ENCODE measurements around the gene SYNJ1. TPM values are rescaled to one million over a fixed set of nuclear protein-coding genes. Genes with fewer than 3 reads are reported as not detected.
"Not testable (repeated sequence)": the region's sequence is repeated elsewhere in the genome, so short reads cannot be mapped to it uniquely, and the experiment has no call there.

Gene SYNJ1
- total RNA-seq, 1 experiment from 2014 or later, result 1.8 TPM

DNA sequence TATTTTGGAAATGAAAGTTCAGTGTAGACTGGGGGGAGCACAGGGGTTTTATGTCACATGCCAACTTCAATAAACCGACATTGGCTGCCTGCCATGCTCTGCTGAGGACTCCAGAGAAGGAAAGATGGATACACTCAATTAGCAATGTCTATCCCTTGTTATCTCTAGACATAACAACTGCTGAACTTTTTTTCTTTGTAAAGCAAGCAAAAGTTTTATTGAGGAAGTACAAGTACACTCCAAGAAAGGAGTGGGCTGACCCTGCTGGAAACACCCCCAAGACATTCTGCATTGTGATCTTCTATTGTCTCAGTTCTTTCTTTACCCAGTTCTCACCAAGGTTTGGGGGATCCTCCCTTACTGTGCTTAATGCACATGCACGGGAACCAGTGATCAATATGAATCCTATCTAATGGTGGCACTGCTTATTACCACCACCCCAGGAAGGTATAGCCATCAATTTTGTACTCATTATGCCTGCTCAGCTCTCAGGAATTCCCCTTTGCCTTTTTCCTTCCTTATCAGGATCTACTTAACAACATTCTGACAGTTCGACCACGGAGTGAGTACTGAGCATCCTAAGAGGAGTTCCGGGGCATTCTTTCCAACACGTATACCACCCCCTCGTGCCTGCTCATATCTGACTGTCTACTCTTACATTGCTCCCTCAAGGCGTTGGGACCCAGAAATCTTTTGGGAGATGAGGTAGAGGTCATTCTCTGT, 28.7 kb downstream of the SYNJ1 start:
- no peak for DNase-seq (ENCODE audit: low spot score)
- in situ Hi-C loops (cut with HindIII; ENCODE audit: low sequenced_read_pairs), result no loop called here

DNA sequence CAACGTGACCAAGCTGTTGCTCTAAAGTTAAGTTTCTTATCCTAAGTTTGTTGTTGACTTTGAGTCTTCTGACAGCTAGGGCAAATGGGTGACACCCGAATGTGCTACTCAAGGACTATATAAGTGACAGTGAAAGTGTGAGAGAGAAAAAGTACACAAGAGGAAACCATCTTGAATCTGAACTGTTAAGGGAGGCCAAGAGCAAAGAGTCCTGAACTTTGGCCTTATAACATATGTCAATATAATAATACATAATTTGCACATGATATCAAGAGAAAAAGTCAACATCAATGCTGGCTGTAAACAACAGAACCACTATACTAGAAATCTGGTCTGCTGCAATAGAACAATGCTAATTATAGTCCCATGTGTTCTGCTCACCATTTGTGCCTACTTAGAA, 29.5 kb downstream of the SYNJ1 start:
- in situ Hi-C loops (cut with HindIII; ENCODE audit: low sequenced_read_pairs), result no loop called here
- DNase-seq (ENCODE audit: low spot score), result no peak

DNA sequence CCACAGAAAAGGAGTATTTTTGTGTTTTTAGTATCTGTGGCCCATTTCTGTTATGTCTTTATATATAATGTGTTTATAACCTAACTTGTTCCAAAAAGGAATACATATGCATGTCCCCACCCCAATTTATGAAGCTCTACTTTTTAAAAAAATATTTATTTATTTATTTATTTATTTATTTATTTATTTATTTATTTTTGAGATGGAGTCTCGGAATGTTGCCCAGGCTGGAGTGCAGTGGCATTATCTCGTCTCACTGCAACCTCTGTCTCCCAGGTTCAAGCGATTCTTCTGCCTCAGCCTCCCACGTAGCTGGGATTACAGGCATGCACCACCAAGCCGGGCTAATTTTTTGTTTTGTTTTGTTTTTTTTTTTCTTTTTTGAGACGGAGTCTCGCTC, 32.3 kb downstream of the SYNJ1 start:
- DNase-seq (ENCODE audit: low spot score); in situ Hi-C loops (cut with HindIII; ENCODE audit: low sequenced_read_pairs): not testable (repeated sequence)

DNA sequence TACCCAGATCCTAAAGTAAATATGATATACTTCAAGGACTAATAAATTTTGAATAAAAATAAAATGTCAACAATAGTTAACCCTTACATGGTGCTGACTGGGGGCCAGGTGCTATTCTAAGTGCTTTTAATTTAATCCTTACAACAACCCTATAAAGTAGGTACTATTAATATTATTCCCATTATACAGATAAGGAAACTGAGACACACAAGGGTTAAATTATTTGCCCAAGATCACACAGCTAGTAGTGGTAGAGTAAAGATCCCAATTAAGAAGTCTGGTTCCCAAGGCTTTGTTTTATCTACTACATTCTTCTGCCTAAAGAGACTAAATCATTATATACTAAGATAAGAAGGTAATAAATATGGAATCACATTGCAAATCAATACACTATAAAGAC, 34.2 kb downstream of the SYNJ1 start:
- no peak for DNase-seq (ENCODE audit: low spot score)
- in situ Hi-C loops (cut with HindIII; ENCODE audit: low sequenced_read_pairs), result no loop called here

DNA sequence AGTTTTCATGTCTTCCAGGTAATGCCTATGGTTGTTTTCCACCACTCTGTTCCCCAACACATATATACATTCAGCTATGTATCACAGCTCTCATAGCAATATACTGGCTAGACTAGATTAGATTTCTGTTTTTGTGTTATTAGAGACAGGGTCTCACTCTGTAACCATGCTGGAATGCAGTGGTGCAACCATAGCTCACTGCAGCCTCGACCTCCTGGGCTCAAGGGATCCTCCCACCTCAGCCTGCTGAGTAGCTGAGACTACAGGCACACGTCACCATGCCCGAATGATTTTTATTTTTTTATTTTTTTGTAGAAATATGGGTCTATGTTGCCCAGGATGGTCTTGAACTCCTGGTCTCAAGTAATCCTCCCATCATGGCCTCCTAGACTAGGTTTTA, 37.7 kb downstream of the SYNJ1 start:
- in situ Hi-C loops (cut with HindIII; ENCODE audit: low sequenced_read_pairs), result no loop called here
- no peak for DNase-seq (ENCODE audit: low spot score)

DNA sequence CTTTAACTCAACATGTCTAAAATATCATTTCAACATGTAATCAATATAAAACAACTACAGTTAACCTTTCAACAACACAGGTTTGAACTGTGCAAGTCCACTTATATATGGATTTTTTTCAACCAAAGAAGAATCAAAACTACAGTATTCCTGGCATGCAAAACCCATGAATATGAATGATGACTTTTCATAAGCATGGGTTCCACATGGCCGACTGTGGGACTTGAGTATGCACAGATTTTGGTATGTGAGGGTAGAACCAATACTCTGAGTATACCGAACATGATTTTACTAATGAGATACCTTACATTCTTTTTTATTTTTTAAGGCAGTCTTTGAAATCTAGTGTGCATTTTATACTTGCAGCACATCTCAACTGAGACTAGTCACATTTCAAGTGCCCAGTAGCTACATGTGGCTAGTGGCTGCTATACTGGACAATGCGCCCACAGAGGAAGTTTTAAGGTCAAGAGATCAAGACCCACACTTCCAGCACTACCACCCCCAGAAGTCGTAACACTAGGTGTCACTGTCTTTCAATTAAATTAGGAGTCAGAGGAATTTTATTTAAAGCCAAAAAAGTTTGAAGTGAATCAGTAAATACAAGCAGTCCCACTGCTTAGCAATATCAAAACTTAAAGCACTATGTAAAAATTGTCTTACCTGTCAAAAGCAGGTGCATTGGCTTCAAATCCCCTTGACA, 40.0 kb downstream of the SYNJ1 start:
- no peak for DNase-seq (ENCODE audit: low spot score)
- in situ Hi-C loops (cut with HindIII; ENCODE audit: low sequenced_read_pairs), result no loop called here

DNA sequence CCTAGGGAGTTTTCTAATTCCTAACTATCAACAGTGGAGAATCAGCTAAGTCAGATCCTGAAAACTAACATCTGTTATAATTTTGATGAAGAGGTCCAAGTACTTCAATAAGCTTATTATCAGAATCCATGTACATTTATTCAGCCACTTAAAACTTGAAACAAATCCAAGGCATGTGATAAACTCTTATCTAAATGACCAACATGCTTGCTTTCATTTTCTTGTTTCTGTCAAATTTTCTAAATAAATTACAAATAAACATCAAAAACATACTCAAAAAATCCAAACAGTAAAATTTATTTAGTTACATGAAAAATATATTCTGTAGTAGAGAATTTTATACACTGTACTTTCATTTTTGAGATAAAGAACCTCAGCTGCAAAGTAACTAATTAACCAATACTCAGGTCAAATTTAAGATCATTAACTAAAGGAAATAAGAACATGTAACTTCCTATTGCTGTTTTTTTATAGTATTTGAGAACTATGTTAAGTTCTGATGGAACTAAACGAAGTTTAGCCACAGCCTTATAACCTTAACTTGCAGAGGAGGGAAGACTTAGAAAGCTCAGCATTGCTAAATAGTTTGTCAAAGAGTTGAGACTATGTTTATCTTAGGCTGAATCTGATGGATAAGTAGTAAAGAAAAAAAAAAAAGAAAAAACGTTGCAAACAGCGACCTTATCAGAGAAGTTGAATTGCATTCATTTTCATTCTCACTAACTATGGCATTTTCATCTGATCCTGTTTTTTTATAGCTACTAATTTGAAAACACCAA, 44.9 kb downstream of the SYNJ1 start:
- in situ Hi-C loops (cut with HindIII; ENCODE audit: low sequenced_read_pairs), result no loop called here
- no peak for DNase-seq (ENCODE audit: low spot score)

DNA sequence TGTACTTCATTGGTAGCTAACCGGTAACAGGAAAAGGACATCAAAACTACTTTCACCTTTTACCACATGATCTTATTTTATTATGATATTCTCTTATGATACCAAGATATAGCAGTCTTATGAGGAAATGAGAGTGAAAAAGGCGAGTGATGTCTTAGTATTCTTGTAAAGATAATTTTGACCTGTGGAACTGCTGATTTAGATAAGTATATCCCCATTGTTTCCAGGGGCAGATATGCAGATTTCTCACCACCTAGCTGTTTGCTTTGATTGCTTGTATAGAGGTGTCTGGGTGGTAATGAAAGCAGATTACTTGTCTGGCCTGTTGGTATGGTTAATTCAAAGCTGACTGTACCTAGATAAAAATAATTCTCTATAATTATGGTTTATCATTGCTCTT, 53.1 kb downstream of the SYNJ1 start:
- DNase-seq (ENCODE audit: low spot score), result no peak
- in situ Hi-C loops (cut with HindIII; ENCODE audit: low sequenced_read_pairs), result no loop called here

DNA sequence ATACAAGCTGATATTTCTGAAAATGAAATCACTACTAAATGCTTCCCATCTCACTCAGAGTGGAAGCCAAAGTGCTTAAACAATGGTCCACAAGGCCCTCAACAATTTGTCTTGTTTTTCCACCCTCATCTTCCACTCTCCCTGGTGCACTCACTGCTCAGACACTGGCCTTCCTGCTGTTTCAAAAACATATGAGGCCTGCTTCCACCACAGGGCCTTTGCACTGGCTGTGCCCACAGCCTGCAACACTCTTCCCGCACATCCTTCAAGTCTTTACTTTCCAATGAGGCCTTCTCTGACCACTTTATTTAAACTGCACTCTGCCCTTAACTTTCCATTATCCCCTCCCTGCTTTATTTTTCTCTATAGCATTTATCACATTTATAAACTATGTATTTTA, 53.8 kb downstream of the SYNJ1 start:
- no peak for DNase-seq (ENCODE audit: low spot score)
- in situ Hi-C loops (cut with HindIII; ENCODE audit: low sequenced_read_pairs), result no loop called here

DNA sequence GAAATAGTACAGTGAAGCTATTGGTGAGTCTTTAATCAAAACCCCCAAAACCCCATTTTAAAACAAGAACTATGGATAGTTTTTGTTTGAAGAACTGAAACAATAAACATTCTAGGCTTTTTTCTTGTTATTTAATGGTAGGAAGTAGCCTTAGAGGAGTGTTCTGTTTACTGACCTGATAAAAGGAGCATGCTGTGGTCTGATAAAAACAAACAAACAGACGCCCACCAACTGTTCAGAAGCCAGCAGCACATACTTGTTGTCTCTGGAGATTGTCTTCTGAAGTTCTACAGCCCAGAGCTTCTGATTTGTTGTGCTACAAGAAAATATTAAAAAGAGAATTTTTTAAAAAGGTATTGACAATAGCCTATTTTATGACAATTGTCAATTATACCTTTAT, 61.6 kb downstream of the SYNJ1 start:
- in situ Hi-C loops (cut with HindIII; ENCODE audit: low sequenced_read_pairs), result no loop called here
- no peak for DNase-seq (ENCODE audit: low spot score)

DNA sequence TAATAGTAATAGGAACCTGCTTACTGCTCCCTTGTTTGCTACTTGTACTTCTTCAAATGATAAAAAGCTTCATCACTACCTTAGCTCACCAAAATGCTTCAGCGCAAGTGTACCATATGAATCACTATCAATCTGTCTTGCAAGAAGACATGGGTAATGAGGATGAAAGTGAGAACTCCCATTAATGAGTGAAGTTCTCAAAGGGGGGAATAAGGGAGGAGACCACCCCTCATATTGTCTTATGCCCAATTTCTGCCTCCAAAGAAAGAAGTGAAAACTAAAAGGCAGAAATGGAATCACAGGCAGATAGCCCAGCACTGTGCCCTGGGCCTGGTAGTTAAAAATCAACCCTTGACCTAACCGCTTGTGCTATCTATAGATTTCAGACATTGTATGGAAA, 63.7 kb downstream of the SYNJ1 start:
- not testable (repeated sequence) for DNase-seq (ENCODE audit: low spot score)

DNA sequence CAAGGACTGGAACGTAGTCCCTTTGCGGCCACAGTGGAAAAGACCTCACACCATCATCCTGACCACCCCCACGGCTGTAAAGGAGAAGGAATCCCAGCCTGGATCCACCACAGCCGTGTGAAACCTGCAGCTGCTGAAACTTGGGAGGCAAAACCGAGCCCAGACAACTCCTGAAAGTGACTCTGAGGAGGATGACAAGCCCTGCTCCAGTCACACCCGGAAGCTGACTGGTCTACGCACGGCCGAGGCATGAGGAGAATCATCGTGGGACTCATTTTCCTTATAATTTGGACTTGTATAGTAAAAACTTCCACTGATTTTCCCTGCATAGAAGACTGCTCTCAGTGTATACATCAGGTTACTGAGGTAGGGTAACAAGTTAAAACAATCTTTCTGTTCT, 65.8 kb downstream of the SYNJ1 start:
- in situ Hi-C loops (cut with HindIII; ENCODE audit: low sequenced_read_pairs); DNase-seq (ENCODE audit: low spot score): not testable (repeated sequence)

More for the DNA sequence above, 63.7 kb downstream of the SYNJ1 start:
- in situ Hi-C loops (cut with HindIII; ENCODE audit: low sequenced_read_pairs), result not testable (repeated sequence)

DNA sequence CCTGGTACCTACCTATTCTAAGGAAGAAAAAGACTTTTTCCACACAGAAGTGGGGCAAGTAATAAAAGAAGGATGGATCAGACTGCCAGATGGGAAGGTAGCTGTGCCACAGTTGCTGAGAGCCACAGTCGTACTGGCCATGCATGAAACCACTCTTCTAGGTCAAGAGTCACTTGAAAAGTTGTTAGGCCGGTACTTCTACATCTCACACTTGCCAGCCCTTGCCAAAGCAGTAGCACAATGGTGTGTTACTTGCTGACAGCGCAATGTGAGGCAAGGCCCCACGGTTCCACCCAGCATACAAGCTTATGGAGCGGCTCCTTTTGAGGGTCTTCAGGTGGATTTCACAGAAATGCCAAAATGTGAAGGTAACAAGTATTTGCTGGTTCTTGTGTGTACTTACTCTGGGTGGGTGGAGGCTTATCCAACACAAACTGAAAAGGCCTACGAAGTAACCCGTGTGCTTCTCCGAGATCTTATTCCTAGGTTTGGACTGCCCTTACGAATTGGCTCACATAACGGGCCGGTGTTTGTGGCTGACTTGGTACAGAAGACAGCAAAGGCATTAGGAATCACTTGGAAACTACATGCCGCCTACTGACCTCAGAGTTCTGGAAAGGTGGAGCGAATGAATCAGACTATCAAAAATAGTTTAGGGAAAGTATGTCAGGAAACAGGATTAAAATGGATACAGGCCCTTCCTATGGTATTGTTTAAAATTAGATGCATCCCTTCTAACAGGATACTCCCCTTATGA, 66.6 kb downstream of the SYNJ1 start:
- DNase-seq (ENCODE audit: low spot score); in situ Hi-C loops (cut with HindIII; ENCODE audit: low sequenced_read_pairs): not testable (repeated sequence)

DNA sequence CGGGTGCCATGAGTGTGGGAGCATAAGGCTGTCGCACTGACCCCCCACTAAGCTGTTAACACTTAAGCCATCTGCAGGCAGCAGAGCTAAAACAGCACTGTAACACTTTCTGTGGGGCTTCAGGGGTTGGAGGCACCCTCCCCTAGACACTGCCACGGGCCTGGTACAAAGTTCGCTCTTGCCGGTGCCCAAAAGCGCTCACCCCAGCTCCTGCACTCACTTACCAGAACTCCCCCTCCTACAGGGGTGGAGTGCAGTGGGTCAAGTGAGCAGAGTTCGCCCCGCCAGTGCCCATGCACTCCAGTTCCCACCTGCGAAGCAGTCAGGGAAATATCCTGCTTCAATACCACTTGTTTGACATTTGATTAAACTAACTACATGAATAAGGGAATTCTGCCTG, 69.3 kb downstream of the SYNJ1 start:
- no peak for DNase-seq (ENCODE audit: low spot score)
- in situ Hi-C loops (cut with HindIII; ENCODE audit: low sequenced_read_pairs), result no loop called here

DNA sequence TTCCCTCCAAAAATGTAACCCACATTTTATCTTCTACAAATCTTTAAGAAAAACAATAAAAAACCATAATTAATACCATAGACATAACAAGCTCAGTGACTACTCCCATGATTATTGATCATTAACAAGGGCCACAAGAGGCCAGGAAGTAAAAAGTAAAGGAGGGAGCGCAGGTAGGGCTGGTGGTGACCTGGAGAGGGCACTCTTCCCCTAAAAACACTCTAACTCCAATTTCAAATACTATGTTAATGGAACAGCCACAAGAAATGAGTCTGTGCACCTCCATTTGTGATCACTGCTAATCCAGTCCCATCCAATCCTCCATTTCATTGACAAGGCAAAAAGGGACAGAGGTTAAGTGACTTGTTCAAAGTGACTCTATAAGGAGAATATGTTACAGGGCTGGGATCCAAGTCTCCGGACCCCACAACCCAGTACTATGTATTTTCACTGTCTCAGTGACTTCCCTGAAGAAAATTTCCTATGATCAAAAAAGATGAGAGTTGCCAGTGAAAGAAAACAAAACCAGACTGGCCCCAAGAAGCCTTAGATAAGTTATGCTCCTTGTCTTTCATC, 74.4 kb downstream of the SYNJ1 start:
- no peak for DNase-seq (ENCODE audit: low spot score)
- in situ Hi-C loops (cut with HindIII; ENCODE audit: low sequenced_read_pairs), result no loop called here

DNA sequence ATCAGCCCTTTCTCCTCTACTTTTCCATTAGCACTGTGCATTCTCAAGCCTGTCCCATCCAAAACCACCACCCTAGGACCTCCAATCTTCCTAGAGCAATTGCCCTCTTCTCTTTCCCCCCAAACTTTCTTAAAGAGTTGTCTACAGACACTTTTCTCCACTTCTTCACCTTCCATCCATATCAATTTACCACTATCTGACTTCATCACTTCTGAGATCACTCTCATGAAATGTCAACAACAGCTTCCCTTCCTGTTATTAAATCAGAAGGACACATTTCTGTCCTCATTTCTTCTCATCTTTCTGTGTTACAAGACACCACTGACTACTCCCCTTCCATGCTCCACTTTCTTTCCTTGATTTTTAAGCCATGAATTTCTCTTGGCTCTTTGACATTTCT, 79.6 kb downstream of the SYNJ1 start:
- no peak for DNase-seq (ENCODE audit: low spot score)
- in situ Hi-C loops (cut with HindIII; ENCODE audit: low sequenced_read_pairs), result no loop called here

DNA sequence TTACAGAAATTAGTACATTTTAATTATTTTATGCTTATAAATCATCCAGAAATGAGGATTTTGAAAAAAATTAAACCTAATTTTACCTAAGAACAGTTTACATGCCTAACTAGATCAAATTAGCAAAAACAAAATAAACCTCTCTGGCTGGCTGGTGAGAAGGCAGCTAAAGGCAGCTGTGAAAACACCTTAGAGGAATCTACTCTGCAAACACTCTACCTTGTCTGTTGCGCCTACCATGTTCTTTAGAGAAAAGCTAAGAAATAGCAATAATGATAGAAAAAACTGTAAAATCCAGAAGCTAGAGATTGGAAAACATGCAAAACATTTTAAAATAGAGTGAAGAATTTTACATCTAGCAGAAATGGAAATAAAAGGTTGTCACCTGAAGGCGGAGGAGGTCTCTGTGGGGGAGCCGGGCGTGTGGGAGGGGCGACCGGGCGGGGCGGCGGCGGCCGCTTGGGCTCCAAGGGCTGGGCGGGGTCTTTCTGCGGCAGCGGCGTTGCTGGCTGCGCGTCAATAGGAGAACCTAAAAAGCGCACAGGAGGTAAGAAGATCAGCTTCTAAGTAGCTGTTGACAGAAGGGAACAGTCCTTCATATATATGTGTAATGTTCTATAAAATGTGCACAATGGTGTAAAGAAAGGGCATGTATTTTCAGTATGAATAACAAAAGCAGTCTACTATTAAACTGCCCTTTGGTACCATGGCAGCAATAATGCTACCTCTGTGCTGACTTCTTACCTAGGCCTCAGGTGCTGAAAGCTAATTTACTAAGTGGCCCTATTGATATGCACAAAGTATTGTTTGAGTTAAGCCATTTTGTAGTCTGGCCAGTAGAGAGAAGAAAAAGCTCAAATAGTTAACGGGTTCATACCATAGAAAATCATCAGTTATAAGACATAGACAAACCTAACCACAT, 82.3 kb downstream of the SYNJ1 start:
- in situ Hi-C loops (cut with HindIII; ENCODE audit: low sequenced_read_pairs), result no loop called here
- no peak for DNase-seq (ENCODE audit: low spot score)

All from G401 (cell line).